Measurements from ENCODE around the gene SYTL1.

SYTL1 gene

DNA sequence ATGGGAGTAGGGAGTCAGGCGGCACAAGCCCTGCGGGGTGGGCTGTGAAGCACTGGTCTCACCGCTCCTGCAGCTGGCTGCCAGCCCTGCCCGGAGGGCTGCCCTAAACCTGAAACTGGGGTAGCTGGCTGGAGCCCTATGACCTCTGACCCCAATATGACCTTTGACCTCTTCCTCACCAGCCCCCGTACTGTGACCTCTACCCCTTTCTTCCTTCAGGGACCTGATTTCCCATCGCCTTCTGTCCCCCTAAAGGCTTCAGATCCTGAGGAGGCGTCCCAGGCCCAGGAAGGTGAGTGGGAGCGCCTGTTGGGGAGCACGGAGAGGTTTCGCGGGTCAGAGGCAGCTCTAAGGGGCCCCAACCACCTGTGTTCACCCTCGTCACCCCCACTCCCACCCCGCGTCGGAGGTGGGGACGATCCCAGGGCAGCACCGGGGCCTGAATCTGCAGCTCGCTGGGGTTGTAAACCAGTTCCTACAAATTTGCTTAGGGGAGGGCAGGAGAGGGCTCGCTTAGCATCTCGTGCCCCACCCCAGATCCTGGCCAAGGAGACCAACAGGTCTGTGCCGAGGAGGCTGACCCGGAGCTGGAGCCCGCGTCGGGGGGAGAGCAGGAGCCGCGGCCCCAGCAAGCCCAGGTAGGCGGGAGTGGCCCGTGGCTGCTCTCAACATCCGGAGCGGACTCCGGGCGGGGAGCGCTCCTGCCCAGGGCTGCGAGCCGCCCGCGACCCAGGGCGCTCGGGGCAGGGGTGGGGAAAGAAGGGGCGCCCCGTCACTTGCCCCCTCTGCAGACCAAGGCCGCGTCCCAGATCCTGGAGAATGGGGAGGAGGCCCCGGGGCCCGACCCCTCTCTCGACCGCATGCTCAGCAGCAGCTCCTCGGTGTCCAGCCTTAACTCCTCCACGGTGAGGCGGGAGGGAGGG, 7.3 kb downstream of the SYTL1 start:
- no peak for DNase-seq (ENCODE audit: low read depth)

DNA sequence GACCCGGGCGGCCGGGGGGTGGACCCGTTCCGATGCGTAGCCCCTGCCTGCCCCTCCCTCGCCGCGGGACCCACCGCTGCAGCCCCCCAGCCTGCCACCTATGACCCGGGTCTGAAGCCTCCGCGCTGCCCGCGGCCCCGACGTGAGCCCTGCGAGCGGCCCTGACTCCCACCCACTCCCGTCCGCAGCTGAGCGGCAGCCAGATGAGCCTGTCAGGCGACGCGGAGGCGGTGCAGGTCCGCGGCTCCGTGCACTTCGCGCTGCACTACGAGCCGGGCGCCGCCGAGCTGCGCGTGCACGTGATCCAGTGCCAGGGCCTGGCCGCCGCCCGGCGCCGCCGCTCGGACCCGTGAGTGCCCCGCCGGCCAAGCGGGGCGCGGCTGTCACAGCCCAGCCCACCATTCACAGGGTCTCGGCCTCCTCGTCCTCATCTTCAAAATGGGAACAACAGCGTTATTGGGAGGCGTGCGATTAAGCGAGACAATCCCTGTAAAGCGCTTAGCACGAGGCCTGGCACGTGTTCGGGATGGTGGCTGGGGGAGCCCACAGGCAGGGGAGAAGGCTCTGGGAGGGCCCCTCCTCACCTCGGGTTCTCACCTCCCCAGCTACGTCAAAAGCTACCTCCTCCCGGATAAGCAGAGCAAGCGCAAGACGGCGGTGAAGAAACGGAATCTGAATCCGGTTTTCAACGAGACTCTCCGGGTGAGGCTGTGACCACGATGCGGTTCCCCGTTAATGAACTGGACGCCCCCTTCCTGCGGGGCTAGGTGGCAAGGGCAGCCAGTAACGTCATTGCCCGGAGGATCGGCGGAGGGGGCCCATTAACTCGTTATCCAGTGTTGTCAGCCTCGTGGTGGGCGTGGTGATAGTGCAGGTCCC, 8.2 kb downstream of the SYTL1 start:
- no peak for DNase-seq (ENCODE audit: low read depth)

DNA sequence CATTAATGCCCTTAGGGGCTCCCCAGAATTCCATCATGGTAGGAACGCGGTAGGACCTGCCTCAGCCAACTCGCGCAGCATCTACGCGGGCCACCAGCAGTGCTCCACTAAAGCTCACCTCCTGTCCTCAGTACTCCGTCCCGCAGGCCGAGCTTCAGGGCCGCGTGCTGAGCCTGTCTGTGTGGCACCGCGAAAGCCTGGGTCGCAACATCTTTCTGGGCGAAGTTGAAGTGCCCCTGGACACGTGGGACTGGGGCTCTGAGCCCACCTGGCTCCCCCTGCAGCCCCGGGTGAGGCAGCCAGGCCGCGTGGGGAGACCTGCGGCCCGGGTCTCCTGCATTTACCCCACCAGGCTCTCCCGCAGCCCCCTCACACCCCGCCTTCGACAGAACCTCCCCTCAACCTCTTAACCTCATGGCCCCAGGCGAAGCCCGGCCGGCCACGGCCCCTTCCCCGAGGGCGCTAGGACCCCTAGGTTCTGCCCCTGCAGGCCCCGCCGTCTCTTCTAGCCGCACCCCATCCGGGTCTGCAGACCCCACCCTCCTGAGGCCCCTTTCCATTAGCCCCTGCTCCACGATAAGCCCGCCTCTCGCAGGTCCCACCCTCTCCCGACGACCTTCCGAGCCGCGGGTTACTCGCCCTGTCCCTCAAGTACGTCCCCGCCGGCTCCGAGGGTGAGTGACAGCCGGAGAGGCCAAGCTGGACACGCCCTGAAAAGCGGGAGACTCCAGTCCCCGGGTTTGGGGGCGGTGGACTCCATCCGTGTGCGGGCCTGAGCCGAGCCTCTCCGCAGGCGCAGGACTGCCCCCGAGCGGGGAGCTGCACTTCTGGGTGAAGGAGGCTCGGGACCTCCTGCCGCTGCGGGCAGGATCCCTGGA, 9.1 kb downstream of the SYTL1 start:
- DNase-seq (ENCODE audit: low read depth) = no peak

DNA sequence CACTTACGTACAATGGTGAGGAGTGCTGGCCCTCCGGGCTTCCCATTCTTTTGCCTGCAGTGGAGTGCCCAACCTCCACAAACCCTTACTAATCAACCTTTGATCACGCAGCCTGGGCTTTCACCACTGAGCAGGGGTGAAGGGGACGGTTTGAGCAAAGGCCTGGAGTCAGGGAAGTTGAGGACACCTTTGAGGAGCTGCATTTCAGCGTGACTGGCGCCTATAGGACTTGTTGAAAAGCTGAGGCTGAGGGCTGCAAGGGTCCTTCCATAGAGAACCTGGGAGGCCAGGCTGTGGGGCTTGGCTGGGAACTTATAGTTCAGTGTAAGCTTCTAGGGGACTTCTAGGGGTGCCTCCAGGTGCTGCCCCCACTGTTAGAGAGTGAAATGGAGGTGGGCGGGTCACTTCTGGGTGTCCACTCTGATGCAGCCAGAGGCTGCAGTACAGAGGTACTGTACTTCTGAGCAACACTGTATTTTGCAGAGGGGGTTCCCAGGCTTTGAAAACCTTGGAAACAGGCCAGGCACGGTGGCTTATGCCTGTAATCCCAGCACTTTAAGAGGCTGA, 9.8 kb downstream of the SYTL1 start:
- no peak for DNase-seq (ENCODE audit: low read depth)

DNA sequence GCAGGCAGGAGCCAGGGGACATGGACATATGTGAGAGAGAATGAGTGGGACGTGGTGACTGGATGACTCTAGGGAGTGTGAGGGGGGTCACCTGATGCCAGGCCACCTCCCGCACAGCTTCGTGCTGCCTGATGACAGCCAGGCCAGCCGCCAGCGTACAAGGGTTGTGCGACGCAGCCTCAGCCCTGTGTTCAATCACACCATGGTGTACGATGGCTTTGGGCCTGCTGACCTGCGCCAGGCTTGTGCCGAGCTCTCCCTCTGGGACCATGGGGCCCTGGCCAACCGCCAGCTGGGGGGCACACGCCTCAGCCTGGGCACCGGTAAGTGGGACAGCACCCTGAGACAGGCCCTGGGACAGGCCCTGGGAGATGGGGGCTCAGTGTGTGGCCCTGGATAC, 11.3 kb downstream of the SYTL1 start:
- no peak for DNase-seq (ENCODE audit: low read depth)

DNA sequence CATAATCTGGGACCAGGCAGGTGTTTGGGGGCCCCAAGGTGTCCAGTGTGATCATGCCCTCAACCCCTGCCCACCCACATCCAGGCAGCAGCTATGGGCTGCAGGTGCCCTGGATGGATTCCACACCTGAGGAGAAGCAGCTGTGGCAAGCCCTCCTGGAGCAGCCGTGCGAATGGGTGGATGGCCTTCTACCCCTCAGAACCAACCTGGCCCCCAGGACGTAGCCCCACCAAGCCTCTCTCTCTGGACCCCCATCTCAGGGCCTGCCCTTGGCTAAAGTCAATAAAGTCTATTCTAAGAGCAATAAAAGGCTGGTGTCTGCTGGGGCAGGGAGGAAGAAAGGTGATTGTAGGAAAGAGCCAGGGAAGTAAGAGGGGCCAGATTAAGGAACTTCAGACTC, 11.8 kb downstream of the SYTL1 start:
- DNase-seq (ENCODE audit: low read depth) = no peak

DNA sequence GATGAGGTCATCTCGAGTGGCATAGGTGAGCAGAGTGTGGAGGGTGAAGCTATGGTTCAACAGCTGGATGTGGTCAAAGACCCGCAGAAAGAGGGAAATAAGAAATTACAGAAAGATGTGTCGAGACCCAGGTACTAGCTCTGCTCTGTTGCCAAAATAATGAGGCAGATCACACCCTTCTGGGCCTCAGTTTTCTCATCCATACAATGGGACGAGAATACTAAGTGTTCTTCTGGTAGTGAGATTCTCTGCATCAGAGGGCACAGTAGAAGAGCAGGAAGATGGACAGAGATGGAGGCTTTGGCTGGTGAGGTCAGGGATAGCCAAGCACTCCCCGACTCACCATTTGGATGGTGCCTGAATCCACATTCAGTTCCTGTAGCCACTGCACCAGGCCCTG, 13.9 kb downstream of the SYTL1 start:
- no peak for DNase-seq (ENCODE audit: low read depth)

DNA sequence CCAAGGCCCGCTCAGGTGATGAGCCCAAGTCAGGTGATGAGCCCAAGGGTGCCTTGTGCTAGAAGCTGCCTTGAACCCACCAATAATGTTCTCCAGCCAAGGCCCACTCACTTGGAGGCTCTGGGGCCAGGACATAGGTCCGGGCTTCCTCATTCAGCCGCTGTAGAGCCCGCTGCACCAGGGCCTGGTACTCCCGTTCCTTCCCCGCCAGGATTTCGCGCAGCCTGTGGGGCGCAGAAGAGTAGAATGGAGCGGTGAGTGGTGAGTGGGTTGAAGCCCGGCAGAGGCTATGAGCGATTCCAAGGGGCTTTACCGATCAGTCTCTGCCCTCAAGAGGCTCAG, 14.4 kb downstream of the SYTL1 start:
- DNase-seq (ENCODE audit: low read depth) = no peak

DNA sequence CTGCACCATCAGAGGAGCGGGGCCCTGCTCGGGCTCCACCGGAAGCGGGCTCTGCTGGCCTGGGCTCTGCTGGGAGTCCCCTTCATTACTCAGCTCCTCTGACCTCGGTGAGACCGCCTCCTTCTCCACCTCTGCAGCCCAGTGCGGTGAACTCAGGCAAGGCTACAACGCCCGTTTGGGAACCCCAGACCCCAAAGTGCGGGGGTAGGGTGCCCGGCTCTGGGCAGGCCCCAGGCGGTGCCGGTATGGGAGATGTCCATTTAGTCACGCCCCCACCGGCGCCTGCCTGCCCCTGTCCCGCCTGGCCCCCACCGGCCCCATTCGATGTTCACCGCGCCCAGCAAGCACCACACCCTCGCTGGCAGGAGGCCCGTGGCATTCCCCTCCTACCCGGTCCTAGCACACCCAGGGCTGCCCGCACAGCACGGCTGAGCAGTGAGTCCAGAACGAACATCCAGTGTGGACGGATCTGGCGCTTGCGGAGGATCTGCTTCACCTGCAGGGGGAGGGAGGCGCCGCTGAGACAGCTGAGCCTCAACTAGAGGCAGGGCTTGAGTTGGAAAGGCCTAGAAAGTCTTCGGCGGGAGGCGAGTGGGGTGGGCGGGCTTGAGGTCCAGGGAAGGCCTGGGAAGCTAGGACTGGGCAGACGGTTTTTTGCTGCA, 14.9 kb downstream of the SYTL1 start:
- DNase-seq (ENCODE audit: low read depth) = no peak

DNA sequence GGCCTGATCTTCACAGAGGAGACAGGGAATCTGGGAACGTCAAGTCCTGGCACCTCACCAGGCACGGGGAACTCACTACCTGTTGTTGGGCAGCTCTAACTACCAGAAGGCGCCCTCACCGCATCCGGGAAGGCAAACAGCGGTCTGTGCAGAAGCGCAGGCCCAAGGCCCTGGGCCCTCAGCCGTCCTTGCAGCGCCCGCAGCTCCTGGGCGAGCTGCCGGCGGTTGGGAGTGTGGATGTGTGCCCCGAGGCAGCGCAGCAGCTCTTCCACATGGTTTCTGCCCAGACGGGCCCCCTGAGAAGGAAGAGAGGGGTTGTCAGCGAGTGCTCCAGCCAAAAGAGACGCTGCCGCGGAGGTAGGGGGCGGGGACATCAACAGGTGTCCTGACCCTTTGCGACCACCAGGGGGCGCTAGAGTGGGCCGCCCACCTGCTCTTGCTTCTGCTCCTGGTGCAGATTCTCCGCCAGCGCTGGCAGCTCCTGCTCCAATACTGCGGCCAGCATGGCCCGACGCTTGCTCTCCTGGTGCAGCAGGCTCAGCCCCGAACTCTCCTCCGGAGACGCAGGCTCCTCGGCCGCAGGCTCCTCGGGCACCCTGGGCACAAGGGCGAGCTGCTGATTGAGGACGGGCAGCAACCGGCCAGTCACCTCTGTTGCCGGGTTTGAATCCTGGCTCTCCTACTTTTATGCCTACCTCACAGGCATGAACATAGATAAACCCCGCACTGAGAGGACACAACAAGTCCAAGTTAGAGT, 15.6 kb downstream of the SYTL1 start:
- peak; percentile 72 for DNase-seq (ENCODE audit: low read depth)

DNA sequence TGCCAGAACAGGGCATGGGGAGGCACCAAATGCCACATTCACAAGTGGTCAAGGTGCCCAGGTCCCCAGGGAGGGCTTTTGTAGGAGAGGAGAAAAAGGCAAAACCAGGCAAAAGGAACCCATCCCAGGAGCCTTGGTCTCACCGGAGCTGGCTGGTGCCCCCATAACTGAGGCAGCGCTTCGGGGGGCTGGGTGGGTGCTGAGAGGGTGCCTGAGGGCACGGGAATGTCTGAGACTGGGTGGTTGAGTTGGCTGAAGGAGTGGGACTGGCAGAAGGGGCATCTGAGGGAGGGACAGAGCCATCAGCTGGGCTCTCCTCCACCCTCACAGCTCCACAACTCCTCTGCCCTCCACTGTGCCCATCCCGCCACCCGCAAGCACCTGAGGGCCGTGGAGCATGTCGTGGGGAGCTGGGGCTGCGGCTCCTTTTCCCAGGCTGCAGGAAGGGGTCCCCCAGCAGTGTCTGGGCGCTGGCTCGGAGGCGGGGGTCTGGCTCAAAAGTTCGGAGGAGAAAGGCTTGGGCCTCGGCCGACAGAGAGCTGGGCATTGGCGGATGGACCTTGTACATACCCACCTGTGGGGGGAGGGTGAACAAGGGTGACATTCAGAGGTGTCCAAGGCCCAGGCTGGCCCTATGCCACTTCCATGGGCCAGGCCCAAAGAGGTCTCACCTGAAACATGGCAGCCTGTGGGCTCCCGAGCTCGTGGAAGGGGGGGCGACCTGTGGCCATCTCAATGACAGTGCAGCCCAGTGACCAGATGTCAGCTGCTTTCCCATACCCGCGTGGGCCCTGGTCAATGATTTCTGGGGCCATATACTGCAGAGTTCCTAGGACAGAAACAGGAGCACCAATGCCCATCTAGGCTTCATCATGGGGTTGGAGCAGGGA, 16.5 kb downstream of the SYTL1 start:
- no peak for DNase-seq (ENCODE audit: low read depth)

DNA sequence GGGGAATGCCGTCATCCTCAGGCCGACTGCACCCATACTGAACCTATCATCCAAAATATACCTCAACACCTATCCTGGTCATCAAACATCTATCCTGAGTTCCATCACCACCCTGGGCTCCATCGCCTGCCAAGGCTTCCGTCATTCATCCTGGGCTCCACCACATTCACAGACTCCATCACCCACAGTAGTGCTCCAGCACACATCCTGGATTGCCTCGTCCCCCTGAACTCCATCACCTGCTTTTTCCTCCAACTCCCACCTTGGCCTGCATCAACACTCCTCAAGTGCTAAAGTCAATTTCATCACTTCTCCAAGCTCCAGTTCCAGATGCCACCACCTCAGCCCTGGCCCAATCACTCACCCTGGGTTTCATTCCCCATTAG, 17.1 kb downstream of the SYTL1 start:
- no peak for DNase-seq (ENCODE audit: low read depth)

DNA sequence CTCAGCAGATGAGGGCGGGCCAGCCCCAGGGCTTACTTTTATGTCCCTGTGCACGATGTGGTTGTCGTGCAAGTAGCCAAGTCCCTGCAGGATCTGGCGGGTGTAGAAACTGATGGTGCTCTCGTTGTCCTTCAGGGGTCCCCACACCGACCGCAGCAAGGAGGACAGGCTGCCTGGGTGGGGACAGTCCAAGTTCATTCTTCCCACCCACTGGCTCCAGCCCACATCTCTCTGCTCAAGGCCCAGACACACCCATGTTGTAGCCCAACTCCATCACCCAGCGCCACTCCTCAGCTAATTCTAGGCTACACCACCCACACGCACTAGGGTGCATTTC, 18.0 kb downstream of the SYTL1 start:
- no peak for DNase-seq (ENCODE audit: low read depth)

DNA sequence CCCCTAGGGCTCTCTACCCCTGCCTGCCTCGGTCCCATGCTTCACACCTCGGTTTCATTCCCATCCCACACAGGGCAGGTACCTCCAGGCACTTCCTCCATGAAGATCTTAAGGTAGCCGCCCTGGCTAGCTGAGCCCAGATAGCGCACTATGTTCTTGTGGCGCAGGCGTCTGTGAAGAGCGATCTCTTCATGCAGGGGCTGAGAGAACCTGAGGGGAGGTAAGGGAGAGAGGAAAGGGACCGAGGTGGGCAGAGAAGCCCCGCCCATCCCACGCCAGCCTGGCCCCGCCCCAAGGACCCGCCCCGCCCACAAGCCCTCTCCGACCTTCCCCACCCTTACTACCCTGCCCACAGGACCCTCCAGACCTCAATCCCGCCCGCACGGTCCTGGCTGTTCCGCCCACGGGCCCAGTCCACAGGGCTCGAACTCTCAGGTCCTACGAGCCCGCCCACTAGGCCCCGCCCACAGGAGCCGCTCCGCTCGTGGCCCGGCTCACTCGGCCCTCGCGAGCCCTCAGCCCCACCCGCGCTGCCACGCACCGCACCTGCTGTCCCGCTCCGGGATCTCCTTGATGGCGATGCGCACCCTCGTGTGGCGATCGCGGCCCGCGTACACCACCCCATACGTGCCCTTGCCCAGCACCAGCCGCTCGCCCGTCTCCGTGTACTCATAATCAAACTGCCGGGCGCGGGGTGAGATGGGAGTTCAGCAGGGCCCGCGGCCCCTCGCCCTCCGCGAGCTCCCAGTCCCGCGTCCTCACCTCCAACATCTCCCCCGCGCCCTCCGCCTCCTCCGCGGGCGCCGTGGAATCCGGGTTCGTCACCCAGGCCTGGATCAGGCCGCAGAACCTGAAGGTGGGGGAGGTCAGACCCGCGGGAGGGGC, 18.6 kb downstream of the SYTL1 start:
- peak; percentile 33 for DNase-seq (ENCODE audit: low read depth)

DNA sequence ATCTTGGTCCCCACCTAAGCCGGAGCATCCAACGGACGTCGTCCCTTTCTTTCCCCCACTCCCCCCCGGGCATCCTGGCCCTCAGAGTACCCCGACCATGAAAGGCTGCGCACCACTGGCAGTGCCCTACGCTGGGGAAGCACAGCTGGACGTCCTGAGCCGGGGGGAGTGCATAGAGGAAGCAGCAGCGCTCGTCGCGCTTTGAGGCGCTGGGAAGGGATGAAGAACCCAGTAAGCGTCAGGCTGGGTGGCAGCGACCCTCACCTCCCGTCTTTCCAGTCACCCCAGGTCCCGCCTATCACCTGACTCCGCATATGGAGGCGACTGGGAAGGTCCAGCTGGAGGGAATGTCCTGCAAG, 19.2 kb downstream of the SYTL1 start:
- DNase-seq (ENCODE audit: low read depth) = no peak

DNA sequence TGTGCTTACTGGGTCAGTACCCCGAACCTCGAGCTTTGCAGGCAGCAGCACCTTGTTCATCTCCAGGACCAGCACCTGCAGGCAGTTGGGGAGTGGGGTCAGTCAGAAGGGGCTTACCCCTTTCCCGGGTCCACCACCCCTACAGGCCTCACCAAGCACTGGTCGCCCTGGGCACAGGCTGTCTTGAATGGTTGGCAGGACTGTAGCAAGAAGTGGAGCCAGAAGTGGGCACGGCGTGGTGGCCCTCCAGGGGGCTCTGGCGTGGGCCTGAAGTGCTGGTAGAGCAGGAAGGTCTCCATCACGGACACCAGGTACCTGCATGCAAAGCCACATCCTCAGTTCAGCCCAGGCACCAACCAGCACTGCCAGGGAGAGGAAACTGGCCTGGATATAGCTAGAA, 19.7 kb downstream of the SYTL1 start:
- no peak for DNase-seq (ENCODE audit: low read depth)

DNA sequence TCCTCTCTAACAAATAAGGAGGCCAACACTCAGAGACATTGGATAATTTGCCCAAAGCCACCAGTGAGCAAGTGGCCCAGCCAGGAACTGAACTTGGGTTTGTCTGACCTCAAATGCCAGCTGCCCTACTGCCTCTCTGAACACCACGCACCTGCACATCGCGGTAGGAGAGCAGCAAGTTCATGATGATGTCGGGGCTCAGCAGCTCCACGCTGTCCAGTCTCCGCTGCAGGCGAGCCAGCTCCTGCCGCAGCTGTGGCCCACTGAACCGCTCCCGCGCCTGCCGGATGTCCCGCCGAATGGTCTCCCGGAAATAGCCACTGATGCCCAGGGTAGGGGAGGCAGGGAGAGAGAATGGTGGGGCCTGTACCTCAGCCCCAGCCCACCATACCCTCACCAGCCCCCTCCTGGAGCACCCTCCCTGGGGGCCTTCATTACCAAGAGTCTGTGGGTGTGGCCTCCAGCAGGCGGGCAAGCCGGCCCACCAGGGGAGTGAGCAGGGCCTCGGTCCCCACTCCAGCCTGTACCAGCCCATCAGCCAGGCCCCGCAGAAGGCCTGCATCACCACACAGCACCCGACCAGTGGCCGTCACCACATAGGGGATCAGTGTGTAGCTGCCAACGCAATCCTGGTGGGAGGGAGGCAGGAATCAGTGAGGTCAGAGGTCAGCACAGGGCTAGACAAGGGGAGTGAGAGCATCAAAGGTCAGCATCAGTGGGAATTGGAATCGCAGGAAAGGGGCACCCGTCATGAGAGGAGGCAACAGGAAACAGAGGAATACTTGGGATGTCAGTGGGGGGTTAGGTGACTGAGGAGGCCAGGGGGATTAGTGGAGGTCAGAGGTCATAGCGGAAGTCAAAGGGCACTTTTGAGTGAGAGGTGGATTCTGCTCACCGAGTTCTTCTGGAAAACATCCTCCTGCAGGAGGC, 22.2 kb downstream of the SYTL1 start:
- DNase-seq (ENCODE audit: low read depth) = no peak

Data from activated T-helper 1 cell treated with Interleukin-2 at 50 U/mL for 16 hours (primary cell).